NCI-H2107 treated with DMSO at 0.1 percent for 48 hours (cell line): ENCODE data around the gene SPAG6.
A peak's percentile ranks its signal among the peaks of the same experiment; 100 is the strongest.

ENCODE experiments used
- DNase-seq: peaks from one replicate; lab custom pipeline; 2025; ENCODE audit not compliant: unreplicated experiment; lab: John Stamatoyannopoulos, UW

Gene SPAG6

DNA sequence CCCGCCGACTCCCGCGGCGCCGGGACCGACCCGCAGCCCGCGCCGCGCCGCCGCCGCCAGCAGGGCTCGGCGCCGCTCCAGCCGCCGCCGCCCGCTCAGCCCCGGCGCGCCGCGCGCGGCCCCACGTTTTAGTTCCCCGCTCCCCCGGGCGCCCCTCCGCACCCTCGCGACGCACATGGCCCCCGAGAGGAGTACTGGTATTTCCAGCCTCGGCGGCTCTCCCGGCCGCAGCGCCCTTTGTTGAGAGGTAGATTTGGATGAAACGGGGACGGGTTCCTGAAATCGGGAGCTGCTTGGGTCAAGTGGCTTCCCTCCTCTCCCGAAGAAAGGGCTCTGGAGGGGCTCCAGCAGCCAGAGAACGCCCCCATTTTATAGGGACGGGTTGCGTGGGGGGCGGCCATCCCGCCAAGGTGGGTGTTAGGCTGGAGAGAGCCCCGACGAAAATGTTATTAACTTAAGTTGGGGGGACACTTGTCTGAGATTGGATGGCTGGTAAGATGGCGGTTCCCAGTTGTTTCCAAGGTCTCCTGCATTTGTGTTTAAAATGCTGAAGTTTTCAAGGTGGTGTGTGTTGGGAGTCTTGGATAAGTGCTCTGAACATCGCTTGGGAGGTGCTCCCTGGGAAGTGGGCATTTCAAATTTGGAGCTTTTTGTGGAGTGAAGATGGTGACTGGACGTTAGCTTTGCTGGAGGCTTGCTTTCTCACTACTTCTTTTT is 23.2 kb upstream of the SPAG6 start:
- no peak for DNase-seq

GRCh38 chr10:22322641-22323160 is 22.6 kb upstream of the SPAG6 start:
- DNase-seq = no peak

DNA sequence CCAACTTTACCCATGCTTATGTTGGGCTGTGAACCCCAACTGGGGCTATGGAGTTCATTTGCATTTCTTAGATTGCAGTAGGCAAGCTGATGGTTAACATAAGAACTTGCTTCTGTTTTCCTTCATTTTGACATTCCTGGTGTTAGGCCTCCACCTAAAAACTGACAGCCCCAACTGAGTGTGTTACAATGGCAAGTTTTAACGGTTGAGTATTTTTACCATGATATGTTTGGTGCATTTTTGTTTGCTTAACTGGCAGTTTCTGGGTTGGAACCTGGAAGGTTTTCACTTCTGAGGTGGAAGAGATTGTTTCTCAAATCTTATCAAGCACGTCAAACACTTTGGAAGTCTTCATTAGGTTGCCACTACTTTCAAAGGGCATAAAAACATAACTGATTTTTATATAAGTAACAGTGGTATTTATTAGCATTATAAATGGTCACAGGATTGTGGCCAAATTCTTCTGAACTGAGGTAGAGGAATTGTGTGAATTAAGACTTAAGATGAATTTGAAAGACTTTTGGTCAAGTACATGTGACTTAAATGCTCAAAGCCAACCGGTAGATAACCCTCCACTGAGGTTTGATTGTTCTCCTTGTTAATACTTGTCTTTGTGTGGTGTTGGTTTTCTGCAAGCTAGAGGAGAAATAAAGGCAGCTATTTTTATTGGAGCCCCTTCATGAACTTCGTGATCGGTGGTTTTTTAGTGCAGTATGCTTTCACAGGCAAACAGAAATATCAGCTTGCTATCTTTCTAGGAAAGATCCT is 21.6 kb upstream of the SPAG6 start:
- no peak for DNase-seq

DNA sequence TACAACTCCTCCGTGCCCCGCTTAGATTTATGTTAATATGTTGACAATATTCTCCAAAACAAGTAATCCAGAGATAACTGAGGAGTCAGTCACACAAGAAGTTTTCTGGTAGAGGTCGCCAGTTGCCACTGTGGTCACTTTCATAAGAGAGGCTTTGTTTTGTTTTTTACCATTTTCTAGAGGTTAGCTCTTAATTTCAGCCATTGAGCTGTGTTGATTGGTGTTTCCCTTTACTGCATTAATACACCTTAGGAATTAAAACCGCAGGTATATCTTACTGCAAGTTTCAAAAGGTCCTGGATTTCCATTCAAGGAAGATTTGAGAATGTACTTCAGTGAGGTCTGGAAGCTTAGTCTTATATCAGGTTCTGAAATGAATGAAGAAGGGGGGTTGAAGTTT is 20.9 kb upstream of the SPAG6 start:
- DNase-seq = no peak

DNA sequence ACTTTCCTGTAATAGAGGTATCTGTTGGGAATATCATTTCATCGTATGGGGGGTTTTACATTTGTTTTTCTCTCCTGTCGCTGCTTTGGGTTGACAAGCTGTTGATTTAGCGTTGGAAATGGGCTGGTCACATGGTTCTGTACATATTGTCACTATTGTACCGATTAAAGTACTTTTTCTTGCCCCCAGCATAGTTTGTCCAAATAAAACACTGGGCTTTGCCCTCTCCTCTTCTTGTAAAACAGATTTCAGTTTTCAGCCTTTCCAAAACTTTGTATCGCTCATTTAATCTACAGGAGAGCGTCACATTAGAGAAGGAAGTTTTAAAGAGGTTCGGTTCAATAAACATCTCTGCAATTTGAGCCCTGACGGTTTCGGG is 20.4 kb upstream of the SPAG6 start:
- no peak for DNase-seq

- no peak for DNase-seq
Observed at GRCh38 chr10:22325272-22326144, 19.8 kb upstream of the SPAG6 start.

- DNase-seq = no peak
Observed at GRCh38 chr10:22326145-22326702, 19.1 kb upstream of the SPAG6 start.

- no peak for DNase-seq
Observed at GRCh38 chr10:22329150-22329549, 16.1 kb upstream of the SPAG6 start.

DNA sequence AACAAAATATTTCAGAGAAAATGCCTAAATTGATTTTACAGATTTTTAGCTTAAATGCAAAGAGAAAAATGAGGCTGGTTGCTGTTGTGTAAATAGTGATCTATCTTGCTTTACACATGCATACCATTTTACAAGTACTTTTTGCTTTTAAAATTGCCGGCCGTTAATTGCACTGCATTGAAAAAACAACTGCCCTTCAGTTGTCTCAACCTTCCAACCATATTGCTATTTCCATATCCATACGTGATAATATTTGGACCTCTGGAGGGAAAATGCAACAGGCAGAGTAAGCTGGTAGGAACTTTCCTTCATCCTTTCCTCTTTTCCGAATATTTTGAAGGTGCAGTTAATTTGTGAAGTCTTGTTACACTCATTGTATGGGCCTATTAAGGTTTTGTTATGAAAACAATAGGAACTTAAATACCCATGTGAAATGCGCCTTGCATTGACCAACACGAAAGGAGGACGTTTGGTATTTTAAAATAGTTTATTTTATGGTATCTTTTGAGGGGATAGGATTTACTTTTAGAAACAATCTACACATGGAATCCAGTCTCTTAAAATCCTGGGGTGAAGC is 13.1 kb upstream of the SPAG6 start:
- no peak for DNase-seq

DNA sequence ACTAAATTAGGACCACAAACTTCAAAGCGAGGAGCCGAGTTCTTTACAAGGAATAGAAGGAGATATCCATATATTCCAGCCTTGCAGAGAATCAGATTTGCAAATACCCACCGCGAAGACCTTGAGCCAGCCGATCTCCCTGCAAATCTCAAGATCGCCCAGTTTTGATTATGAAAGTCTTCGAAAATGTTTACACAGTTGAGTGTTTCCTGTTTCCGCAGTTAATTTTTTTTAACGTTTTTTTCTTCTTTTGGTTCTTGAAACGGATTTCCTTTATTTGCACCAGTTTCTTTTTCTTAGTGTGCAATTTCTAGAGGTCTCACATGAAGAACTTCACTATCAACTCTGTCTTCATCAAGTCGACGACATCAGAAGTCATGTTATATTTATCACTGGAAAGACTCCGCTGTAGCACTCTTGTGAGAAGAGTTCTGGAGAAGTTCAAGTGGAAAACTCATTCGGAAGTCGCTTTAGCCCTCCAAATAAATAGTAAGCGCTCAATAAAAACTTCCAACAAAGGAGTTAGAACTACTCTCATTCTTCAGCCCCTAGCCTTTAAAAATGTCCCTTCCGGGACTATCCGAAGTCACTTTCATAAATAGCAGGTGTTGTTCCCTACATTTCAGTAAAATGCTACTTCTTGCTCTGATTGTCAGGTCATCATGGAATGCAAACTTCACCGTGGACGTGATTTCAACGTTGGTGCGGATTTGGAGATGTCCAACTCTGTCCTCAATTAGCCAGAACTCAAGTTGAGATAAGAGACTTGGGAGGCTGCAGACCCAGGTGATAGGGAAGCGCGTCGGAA is 11.9 kb upstream of the SPAG6 start:
- no peak for DNase-seq

DNA sequence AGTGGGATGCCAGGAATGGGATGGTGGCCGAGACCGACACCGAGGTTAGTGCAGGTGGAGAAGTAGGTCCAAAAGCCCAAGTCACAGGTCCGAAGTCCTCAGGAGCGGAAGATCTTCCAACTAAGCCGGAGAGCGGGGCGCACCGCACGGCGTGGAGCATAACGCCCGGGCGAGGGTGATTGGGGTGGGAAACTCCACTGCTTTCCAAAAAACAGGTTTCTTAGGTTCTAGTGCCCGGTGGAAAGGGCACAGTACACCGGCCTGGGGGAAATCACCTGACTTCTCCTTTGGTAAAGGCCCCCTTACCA is 11.4 kb upstream of the SPAG6 start:
- no peak for DNase-seq

GRCh38 chr10:22334414-22335172 is 10.7 kb upstream of the SPAG6 start:
- DNase-seq = no peak

GRCh38 chr10:22335173-22335933 is 9.9 kb upstream of the SPAG6 start:
- DNase-seq = no peak

GRCh38 chr10:22338185-22338900 is 7.0 kb upstream of the SPAG6 start:
- no peak for DNase-seq

- no peak for DNase-seq
Observed at GRCh38 chr10:22338931-22339330, 6.4 kb upstream of the SPAG6 start.

DNA sequence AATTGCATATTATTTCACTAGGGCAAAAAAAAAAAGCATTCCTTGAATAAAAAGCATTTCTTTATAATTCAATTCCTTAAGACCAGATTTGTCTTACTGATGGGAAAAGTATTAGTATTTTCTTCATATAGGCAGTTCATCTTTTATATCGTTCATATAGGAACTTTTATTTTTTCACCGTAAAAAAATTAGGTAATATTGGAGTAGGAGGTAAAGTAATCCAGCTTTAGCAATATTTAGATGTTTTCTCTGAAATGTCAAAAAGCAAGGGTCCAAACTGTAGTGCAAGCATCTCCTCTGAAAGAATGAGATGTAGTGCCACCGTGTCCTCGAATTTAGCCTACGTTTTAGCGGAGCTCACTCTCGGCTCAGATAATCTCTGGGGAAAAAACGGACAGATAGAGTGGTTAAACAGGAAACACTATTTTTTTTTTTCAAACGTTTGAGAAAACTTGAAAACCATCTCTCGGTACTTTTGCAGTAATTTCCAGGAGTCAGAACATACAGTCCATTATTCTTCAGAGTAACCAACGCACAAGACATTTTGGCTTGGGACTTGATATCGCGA is 5.5 kb upstream of the SPAG6 start:
- DNase-seq = no peak

- peak; percentile 25 for DNase-seq
Observed at GRCh38 chr10:22340329-22341189, 4.7 kb upstream of the SPAG6 start.
